HEK293 (cell line): ENCODE results near the gene DOK3.
A peak's percentile ranks its signal among the peaks of the same experiment; 100 is the strongest.

Experiments used
- CTCF ChIA-PET: fragments of 350-600 bp; formaldehyde crosslinking; extraction: SDS; loops from one replicate; lab custom pipeline; 2021; ENCODE audit warnings: antibody characterized with exemption; lab: Yijun Ruan, JAX
- POLR2A ChIA-PET: fragments of 300-600 bp; formaldehyde crosslinking; extraction: SDS; loops from one replicate; lab custom pipeline; 2020; ENCODE audit warnings: antibody characterized with exemption, inconsistent platforms; lab: Yijun Ruan, JAX
- H3K27ac ChIP-seq: fragments of 200-500 bp; sonication (Bioruptor generic); 2 replicates; pipeline ENCODE4 v1.5.1; 2014; ENCODE audit warnings: low read depth, low read length, control low read depth, inconsistent platforms; ENCODE audit errors: extremely low read depth
- H3K36me3 ChIP-seq, 2 experiments: fragments of 200-500 bp in 1 of 2; sonication (Bioruptor generic) in 1 of 2; 1 replicate in 1 of 2; 2 replicates in 1 of 2; pipeline ENCODE4 v1.5.1; 2014 to 2017; ENCODE audit warnings: inconsistent platforms in 2 of 2, low read length in 2 of 2; ENCODE audit not compliant: control insufficient read depth in 2 of 2, insufficient read depth in 1 of 2
- H3K4me1 ChIP-seq: fragments of 200-500 bp; sonication (Bioruptor generic); 2 replicates; pipeline ENCODE4 v1.5.1; 2014; ENCODE audit warnings: mild to moderate bottlenecking, low read length, inconsistent platforms; ENCODE audit not compliant: control insufficient read depth, insufficient read depth
- H3K4me3 ChIP-seq: 2 replicates; pipeline ENCODE4 v1.5.1; 2011; ENCODE audit warnings: low read depth, mild to moderate bottlenecking, control low read depth, low read length, moderate library complexity
- H3K9me3 ChIP-seq: fragments of 200-500 bp; sonication (Bioruptor generic); 2 replicates; pipeline ENCODE4 v1.5.1; 2014; ENCODE audit warnings: low read depth, low read length, inconsistent platforms; ENCODE audit not compliant: control insufficient read depth, insufficient read depth
- GLIS1 ChIP-seq: fragments of 450-650 bp; formaldehyde crosslinking; IDR thresholded peaks from 2 replicates; pipeline ENCODE4 v1.5.1; 2016; ENCODE audit warnings: missing biosample characterization, missing genetic modification characterization
- HOXA7 ChIP-seq: sonication (generic); formaldehyde crosslinking; IDR thresholded peaks from 2 replicates; pipeline ENCODE4 v1.8.1; 2022; ENCODE audit warnings: missing genetic modification reagents, borderline replicate concordance
- KLF7 ChIP-seq: fragments of 450-650 bp; formaldehyde crosslinking; IDR thresholded peaks from 2 replicates; pipeline ENCODE4 v1.5.1; 2016; ENCODE audit warnings: missing biosample characterization, missing genetic modification characterization, borderline replicate concordance
- MEIS1 ChIP-seq: sonication (generic); formaldehyde crosslinking; IDR thresholded peaks from 2 replicates; pipeline ENCODE4 v1.8.1; 2022; ENCODE audit warnings: missing genetic modification reagents, mild to moderate bottlenecking, borderline replicate concordance
- SETDB1 ChIP-seq: IDR thresholded peaks from one replicate; pipeline ENCODE4 v1.6.1; 2017; ENCODE audit warnings: mild to moderate bottlenecking, low read length, moderate library complexity, mixed read lengths; ENCODE audit not compliant: insufficient read length
- SP3 ChIP-seq: fragments of 450-650 bp; formaldehyde crosslinking; IDR thresholded peaks from 2 replicates; pipeline ENCODE4 v1.5.1; 2016; ENCODE audit warnings: missing biosample characterization, missing genetic modification characterization
- ZBTB17 ChIP-seq: fragments of 450-650 bp; formaldehyde crosslinking; IDR thresholded peaks from 2 replicates; pipeline ENCODE4 v1.5.1; 2016; ENCODE audit warnings: missing biosample characterization, missing genetic modification characterization
- ZEB2 ChIP-seq: fragments of 450-650 bp; formaldehyde crosslinking; IDR thresholded peaks from 2 replicates; pipeline ENCODE4 v1.5.1; 2016; ENCODE audit warnings: missing biosample characterization, missing genetic modification characterization
- ZFHX2 ChIP-seq: fragments of 450-650 bp; formaldehyde crosslinking; conservative IDR thresholded peaks from 2 replicates; pipeline ENCODE4 v1.5.1; 2016; ENCODE audit warnings: missing biosample characterization, missing genetic modification characterization
- ZNF133 ChIP-seq: fragments of 450-650 bp; formaldehyde crosslinking; IDR thresholded peaks from 2 replicates; pipeline ENCODE4 v1.5.1; 2016; ENCODE audit warnings: missing biosample characterization, missing genetic modification characterization
- ZNF148 ChIP-seq: fragments of 450-650 bp; formaldehyde crosslinking; IDR thresholded peaks from 2 replicates; pipeline ENCODE4 v1.5.0; 2017; ENCODE audit warnings: missing biosample characterization, missing genetic modification characterization, borderline replicate concordance
- ZNF155 ChIP-seq: fragments of 450-650 bp; formaldehyde crosslinking; IDR thresholded peaks from 2 replicates; pipeline ENCODE4 v1.5.1; 2016; ENCODE audit warnings: missing biosample characterization, missing genetic modification characterization
- ZNF16 ChIP-seq: fragments of 450-650 bp; formaldehyde crosslinking; IDR thresholded peaks from 2 replicates; pipeline ENCODE4 v1.5.1; 2016; ENCODE audit warnings: low read depth, missing biosample characterization, missing genetic modification characterization
- ZNF24 ChIP-seq: fragments of 450-650 bp; formaldehyde crosslinking; IDR thresholded peaks from 2 replicates; pipeline ENCODE4 v1.5.1; 2016; ENCODE audit warnings: missing biosample characterization, missing genetic modification characterization
- ZNF248 ChIP-seq: fragments of 450-650 bp; formaldehyde crosslinking; IDR thresholded peaks from 2 replicates; pipeline ENCODE4 v1.5.1; 2017; ENCODE audit warnings: missing biosample characterization, missing genetic modification characterization
- ZNF335 ChIP-seq: fragments of 450-650 bp; formaldehyde crosslinking; conservative IDR thresholded peaks from 2 replicates; pipeline ENCODE4 v1.5.1; 2016; ENCODE audit warnings: missing biosample characterization, missing genetic modification characterization
- ZNF366 ChIP-seq: fragments of 450-650 bp; formaldehyde crosslinking; conservative IDR thresholded peaks from 2 replicates; pipeline ENCODE4 v1.5.1; 2016; ENCODE audit warnings: missing biosample characterization, missing genetic modification characterization
- ZNF449 ChIP-seq: fragments of 450-650 bp; formaldehyde crosslinking; IDR thresholded peaks from 2 replicates; pipeline ENCODE4 v1.5.1; 2017; ENCODE audit warnings: missing biosample characterization, mild to moderate bottlenecking, missing genetic modification characterization, moderate library complexity
- ZNF518A ChIP-seq: fragments of 450-650 bp; formaldehyde crosslinking; conservative IDR thresholded peaks from 2 replicates; pipeline ENCODE4 v1.5.1; 2016; ENCODE audit warnings: low read depth, missing biosample characterization, missing genetic modification characterization
- ZNF530 ChIP-seq: fragments of 450-650 bp; formaldehyde crosslinking; IDR thresholded peaks from 2 replicates; pipeline ENCODE4 v1.5.1; 2016; ENCODE audit warnings: low read depth, missing biosample characterization, missing genetic modification characterization
- ZNF560 ChIP-seq: fragments of 450-650 bp; formaldehyde crosslinking; IDR thresholded peaks from 2 replicates; pipeline ENCODE4 v1.5.1; 2017; ENCODE audit warnings: missing biosample characterization, missing genetic modification characterization, borderline replicate concordance
- ZNF843 ChIP-seq: fragments of 450-650 bp; formaldehyde crosslinking; IDR thresholded peaks from 2 replicates; pipeline ENCODE4 v1.5.1; 2016; ENCODE audit warnings: missing biosample characterization, missing genetic modification characterization
- ZSCAN16 ChIP-seq: fragments of 450-650 bp; formaldehyde crosslinking; IDR thresholded peaks from 2 replicates; pipeline ENCODE4 v1.5.1; 2016; ENCODE audit warnings: missing biosample characterization, missing genetic modification characterization
- TF ChIP-seq, protein P1 (sequence below): fragments of 450-650 bp; formaldehyde crosslinking; IDR thresholded peaks from 2 replicates; pipeline ENCODE4 v1.5.1; 2016; ENCODE audit warnings: missing biosample characterization, missing genetic modification characterization

Gene DOK3

DNA sequence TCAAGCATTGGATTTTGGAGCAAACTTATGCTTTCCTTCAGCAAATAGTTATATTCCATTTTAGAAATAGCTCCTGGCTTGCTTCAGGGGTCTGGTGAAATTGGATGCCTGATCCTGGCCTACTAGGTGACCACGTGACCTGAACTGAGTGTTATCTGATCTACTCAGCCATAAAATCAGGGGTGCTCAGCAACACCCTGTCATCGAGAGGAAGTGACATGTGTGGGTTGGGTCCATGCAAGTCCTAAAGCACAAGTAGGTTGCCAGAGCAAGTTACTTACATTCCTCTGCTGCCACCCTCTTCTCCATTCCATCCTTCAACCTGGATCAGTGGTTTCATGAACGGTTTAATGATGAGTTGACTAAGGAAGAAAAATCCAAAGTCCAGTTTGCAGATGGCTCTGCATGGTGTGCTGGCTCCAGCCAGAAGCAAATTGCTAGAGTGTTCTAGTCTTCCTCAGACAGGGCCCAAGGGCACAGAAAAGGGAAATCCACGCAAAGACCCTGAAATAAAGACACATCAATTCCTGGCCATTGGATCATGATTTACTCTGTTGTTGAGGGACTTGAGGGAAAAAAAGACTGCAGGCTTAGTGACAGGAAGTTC, 47.5 kb upstream of the DOK3 start (continued):
- TF ChIP-seq, protein P1, sequence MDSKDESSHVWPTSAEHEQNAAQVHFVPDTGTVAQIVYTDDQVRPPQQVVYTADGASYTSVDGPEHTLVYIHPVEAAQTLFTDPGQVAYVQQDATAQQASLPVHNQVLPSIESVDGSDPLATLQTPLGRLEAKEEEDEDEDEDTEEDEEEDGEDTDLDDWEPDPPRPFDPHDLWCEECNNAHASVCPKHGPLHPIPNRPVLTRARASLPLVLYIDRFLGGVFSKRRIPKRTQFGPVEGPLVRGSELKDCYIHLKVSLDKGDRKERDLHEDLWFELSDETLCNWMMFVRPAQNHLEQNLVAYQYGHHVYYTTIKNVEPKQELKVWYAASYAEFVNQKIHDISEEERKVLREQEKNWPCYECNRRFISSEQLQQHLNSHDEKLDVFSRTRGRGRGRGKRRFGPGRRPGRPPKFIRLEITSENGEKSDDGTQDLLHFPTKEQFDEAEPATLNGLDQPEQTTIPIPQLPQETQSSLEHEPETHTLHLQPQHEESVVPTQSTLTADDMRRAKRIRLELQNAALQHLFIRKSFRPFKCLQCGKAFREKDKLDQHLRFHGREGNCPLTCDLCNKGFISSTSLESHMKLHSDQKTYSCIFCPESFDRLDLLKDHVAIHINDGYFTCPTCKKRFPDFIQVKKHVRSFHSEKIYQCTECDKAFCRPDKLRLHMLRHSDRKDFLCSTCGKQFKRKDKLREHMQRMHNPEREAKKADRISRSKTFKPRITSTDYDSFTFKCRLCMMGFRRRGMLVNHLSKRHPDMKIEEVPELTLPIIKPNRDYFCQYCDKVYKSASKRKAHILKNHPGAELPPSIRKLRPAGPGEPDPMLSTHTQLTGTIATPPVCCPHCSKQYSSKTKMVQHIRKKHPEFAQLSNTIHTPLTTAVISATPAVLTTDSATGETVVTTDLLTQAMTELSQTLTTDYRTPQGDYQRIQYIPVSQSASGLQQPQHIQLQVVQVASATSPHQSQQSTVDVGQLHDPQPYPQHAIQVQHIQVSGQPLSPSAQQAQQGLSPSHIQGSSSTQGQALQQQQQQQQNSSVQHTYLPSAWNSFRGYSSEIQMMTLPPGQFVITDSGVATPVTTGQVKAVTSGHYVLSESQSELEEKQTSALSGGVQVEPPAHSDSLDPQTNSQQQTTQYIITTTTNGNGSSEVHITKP = peak; percentile 54
- 0 out of 2 replicates have a peak, but pooled peaks have one; percentile 69 for TF ChIP-seq ZSCAN16 (tag by site-specific recombination)
- TF ChIP-seq ZEB2 (tag by site-specific recombination) = no peak
- TF ChIP-seq ZNF518A (tag by site-specific recombination) = peak; percentile 45; the same call in 1 of the 2 replicates
- 0 out of 2 replicates have a peak, but pooled peaks have one; percentile 39 for TF ChIP-seq ZNF366 (tag by site-specific recombination)
- TF ChIP-seq ZNF335 (tag by site-specific recombination) = peak; percentile 58

- CTCF ChIA-PET = no interaction called here
- no peak overlapping the region for H3K27ac ChIP-seq
- no peak overlapping the region for H3K4me3 ChIP-seq
- no peaks in the 10 kb centered on the region for H3K9me3 ChIP-seq
- H3K4me1 ChIP-seq = peaks cover 5% of the 10 kb centered on the region; the same call in 1 of the 2 replicates
- POLR2A ChIA-PET = no interaction called here
- H3K36me3 ChIP-seq = peaks cover 4 to 24% of the 10 kb centered on the region in 2 experiments; a peak in 1 of 3 replicates
- TF ChIP-seq SP3 (tag by site-specific recombination) (no peak), ZNF16 (no peak), GLIS1 (no peak), ZNF530 (tag by site-specific recombination) (no peak), KLF7 (tag by site-specific recombination) (no peak), ZNF248 (no peak), ZNF133 (tag by site-specific recombination) (no peak), ZNF148 (no peak), ZNF155 (tag by site-specific recombination) (no peak), MEIS1 (no peak), ZNF24 (tag by site-specific recombination) (no peak), HOXA7 (CRISPR knock-in tag) (no peak), ZNF449 (tag by site-specific recombination) (no peak), ZBTB17 (tag by site-specific recombination) (0 out of 2 replicates have a peak, but pooled peaks have one; percentile 7), ZFHX2 (tag by site-specific recombination) (no peak), ZNF560 (no peak), SETDB1 (no peak), ZNF843 (tag by site-specific recombination) (no peak)
These were observed 46.0 kb upstream of the DOK3 start for GRCh38 chr5:177555665-177556064.
